SK-N-SH treated with all-trans-retinoic acid at 6 μM for 48 hours (cell line): ENCODE measurements around the gene TRPV4.

ENCODE experiments used
- CSDC2 ChIP-seq: fragments of 250-450 bp; sonication (Bioruptor Pico); IDR thresholded peaks from 2 replicates; pipeline ENCODE4 v1.5.0; 2020; ENCODE audit warnings: mild to moderate bottlenecking, moderate library complexity
- RARB ChIP-seq: fragments of 250-450 bp; sonication (Bioruptor Pico); IDR thresholded peaks from 2 replicates; pipeline ENCODE4 v1.8.0; 2021; ENCODE audit warnings: mild to moderate bottlenecking, moderate library complexity
- TF ChIP-seq, protein P1 (sequence below): fragments of 250-450 bp; sonication (Bioruptor Pico); IDR thresholded peaks from 2 replicates; pipeline ENCODE4 v1.5.1; 2020; ENCODE audit warnings: low read depth, mild to moderate bottlenecking, moderate library complexity

- TF ChIP-seq RARB (CRISPR knock-in tag), result no peak
- TF ChIP-seq, protein P1, sequence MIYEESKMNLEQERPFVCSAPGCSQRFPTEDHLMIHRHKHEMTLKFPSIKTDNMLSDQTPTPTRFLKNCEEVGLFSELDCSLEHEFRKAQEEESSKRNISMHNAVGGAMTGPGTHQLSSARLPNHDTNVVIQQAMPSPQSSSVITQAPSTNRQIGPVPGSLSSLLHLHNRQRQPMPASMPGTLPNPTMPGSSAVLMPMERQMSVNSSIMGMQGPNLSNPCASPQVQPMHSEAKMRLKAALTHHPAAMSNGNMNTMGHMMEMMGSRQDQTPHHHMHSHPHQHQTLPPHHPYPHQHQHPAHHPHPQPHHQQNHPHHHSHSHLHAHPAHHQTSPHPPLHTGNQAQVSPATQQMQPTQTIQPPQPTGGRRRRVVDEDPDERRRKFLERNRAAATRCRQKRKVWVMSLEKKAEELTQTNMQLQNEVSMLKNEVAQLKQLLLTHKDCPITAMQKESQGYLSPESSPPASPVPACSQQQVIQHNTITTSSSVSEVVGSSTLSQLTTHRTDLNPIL, result no peak
- no peak for TF ChIP-seq CSDC2 (CRISPR knock-in tag)
These were observed 34.5 kb downstream of the TRPV4 start for GRCh38 chr12:109798691-109799090.
